TTC549 (cell line): ENCODE results near the gene DVL1.

Experiments used
- FAIRE-seq: peaks from 2 replicates; lab custom pipeline; 2012; peaks lifted over from hg19 to GRCh38; lab: Jason Lieb, UNC

Gene DVL1

GRCh38 chr1:1309251-1310108 is 39.7 kb downstream of the DVL1 start:
- no peak for FAIRE-seq

- FAIRE-seq = no peak
These were observed 40.4 kb downstream of the DVL1 start for GRCh38 chr1:1308756-1309250.

GRCh38 chr1:1307923-1308755 is 41.1 kb downstream of the DVL1 start, which contains the start of the genes ACAP3 and PUSL1:
ACAP3 (minus strand) TSS chr1:1307930; CDS start chr1:1307815, 115 bp downstream.
PUSL1 (plus strand) TSS chr1:1308597; CDS start chr1:1308644, 47 bp downstream.
- FAIRE-seq = no peak

- FAIRE-seq = no peak
These were observed 41.8 kb downstream of the DVL1 start for GRCh38 chr1:1307261-1307922.

- FAIRE-seq = no peak
These were observed 42.5 kb downstream of the DVL1 start for GRCh38 chr1:1306661-1307260.

- FAIRE-seq = no peak
These were observed 43.1 kb downstream of the DVL1 start for GRCh38 chr1:1306070-1306660.

GRCh38 chr1:1305300-1306069 is 43.7 kb downstream of the DVL1 start:
- FAIRE-seq = no peak

GRCh38 chr1:1304331-1305299 is 44.6 kb downstream of the DVL1 start:
- no peak for FAIRE-seq

- no peak for FAIRE-seq
These were observed 45.5 kb downstream of the DVL1 start for GRCh38 chr1:1303736-1304135.

- no peak for FAIRE-seq
These were observed 46.2 kb downstream of the DVL1 start for GRCh38 chr1:1302951-1303509.

GRCh38 chr1:1302006-1302430 is 47.2 kb downstream of the DVL1 start:
- no peak for FAIRE-seq

GRCh38 chr1:1300352-1300739 is 48.9 kb downstream of the DVL1 start:
- no peak for FAIRE-seq

GRCh38 chr1:1299686-1300351 is 49.4 kb downstream of the DVL1 start:
- FAIRE-seq = no peak

- no peak for FAIRE-seq
These were observed 50.1 kb downstream of the DVL1 start for GRCh38 chr1:1298861-1299685.

GRCh38 chr1:1297802-1298424 is 51.3 kb downstream of the DVL1 start:
- no peak for FAIRE-seq

- FAIRE-seq = no peak
These were observed 52.9 kb downstream of the DVL1 start for GRCh38 chr1:1296070-1297061.
